A549 (cell line): ENCODE measurements around the gene DMRTC2. TPM values are rescaled to one million over a fixed set of nuclear protein-coding genes. Genes with fewer than 3 reads are reported as not detected.
A peak's percentile ranks its signal among the peaks of the same experiment; 100 is the strongest.

ENCODE experiments used
- ATAC-seq, 2 experiments: fragments of 200-7000 bp in 1 of 2; fragments of >200 bp in 1 of 2; cut with Nextera tagmentation in 1 of 2; cut with Tn5 transposase in 1 of 2; 3 replicates each; pipeline versions ENCODE4 v1.8.0 to v1.9.1; 2018 to 2020; ENCODE audit warnings: mild to moderate bottlenecking in 1 of 2, moderate library complexity in 1 of 2
- CTCF ChIA-PET: fragments of 300-600 bp; sonication (Branson Sonifier 250); formaldehyde crosslinking; extraction: SDS; loops from one replicate; lab custom pipeline; 2021; ENCODE audit warnings: antibody characterized with exemption, inconsistent platforms; lab: Yijun Ruan, JAX
- POLR2A ChIA-PET: fragments of 350-600 bp; formaldehyde crosslinking; extraction: SDS; loops from one replicate; lab custom pipeline; 2021; ENCODE audit warnings: antibody characterized with exemption, inconsistent platforms; lab: Yijun Ruan, JAX
- DNase-seq, 2 experiments: peaks; one replicate each; pipeline versions ENCODE4 v3.0.0 to v3.0.0-alpha.2; 2011 to 2016; ENCODE audit warnings: low read depth in 1 of 2, low spot score in 1 of 2
- FAIRE-seq: peaks from 2 replicates; lab custom pipeline; 2011; peaks lifted over from hg19 to GRCh38; lab: Jason Lieb, UNC
- H3K27ac ChIP-seq, 2 experiments: fragments of >200 bp; sonication (Bioruptor Twin); formaldehyde crosslinking; 3 replicates each; pipeline ENCODE4 v1.5.1; 2016 to 2017
- H3K4me1 ChIP-seq: fragments of >200 bp; sonication (Bioruptor Twin); formaldehyde crosslinking; 3 replicates; pipeline ENCODE4 v1.6.1; 2016
- H3K4me2 ChIP-seq: fragments of >200 bp; sonication (Bioruptor Twin); formaldehyde crosslinking; 3 replicates; pipeline ENCODE4 v1.6.1; 2016
- H3K4me3 ChIP-seq: fragments of >200 bp; sonication (Bioruptor Twin); formaldehyde crosslinking; 3 replicates; pipeline ENCODE4 v1.5.1; 2016
- H3K9me3 ChIP-seq: fragments of >200 bp; sonication (Bioruptor Twin); formaldehyde crosslinking; 3 replicates; pipeline ENCODE4 v1.6.1; 2016
- CBX2 ChIP-seq: fragments of 200-600 bp; sonication (generic); IDR thresholded peaks from 2 replicates; pipeline ENCODE4 v1.6.1; 2016; ENCODE audit warnings: low read depth, mild to moderate bottlenecking, borderline replicate concordance
- CBX8 ChIP-seq: fragments of 200-600 bp; sonication (generic); IDR thresholded peaks from 2 replicates; pipeline ENCODE4 v1.6.1; 2016
- CHD2 ChIP-seq: fragments of 150-350 bp; IDR thresholded peaks from 2 replicates; pipeline ENCODE4 v1.6.1; 2014; ENCODE audit warnings: low read length; ENCODE audit not compliant: partially characterized antibody
- FOSL2 ChIP-seq, 2 experiments: fragments of 450-650 bp in 1 of 2; fragments of >200 bp in 1 of 2; sonication (Bioruptor Twin) in 1 of 2; formaldehyde crosslinking; IDR thresholded peaks; 2 replicates each; pipeline versions ENCODE4 v1.5.0 to v1.6.1; 2016 to 2020; ENCODE audit warnings: mild to moderate bottlenecking in 1 of 2, moderate library complexity in 1 of 2
- FOXS1 ChIP-seq: fragments of 250-450 bp; sonication (Bioruptor Pico); IDR thresholded peaks from 2 replicates; pipeline ENCODE4 v1.5.0; 2020; ENCODE audit warnings: mild to moderate bottlenecking, moderate library complexity
- GATA3 ChIP-seq: IDR thresholded peaks from 2 replicates; pipeline ENCODE4 v1.6.1; 2012; ENCODE audit warnings: borderline replicate concordance
- HOXA7 ChIP-seq: fragments of 250-450 bp; sonication (Bioruptor Pico); IDR thresholded peaks from 2 replicates; pipeline ENCODE4 v1.5.0; 2020; ENCODE audit warnings: mild to moderate bottlenecking, moderate library complexity
- HOXB5 ChIP-seq: fragments of 250-450 bp; sonication (Bioruptor Pico); IDR thresholded peaks from 2 replicates; pipeline ENCODE4 v1.5.0; 2020; ENCODE audit warnings: mild to moderate bottlenecking, moderate library complexity
- JUNB ChIP-seq: fragments of >200 bp; sonication (Bioruptor Twin); formaldehyde crosslinking; IDR thresholded peaks from 2 replicates; pipeline ENCODE4 v1.6.1; 2016
- MYC ChIP-seq: IDR thresholded peaks from 2 replicates; pipeline ENCODE4 v1.6.1; 2012; ENCODE audit warnings: mild to moderate bottlenecking, inconsistent platforms, low read length, improper control_type of control experiment, borderline replicate concordance
- NR3C1 ChIP-seq: fragments of >200 bp; sonication (Bioruptor Twin); formaldehyde crosslinking; IDR thresholded peaks from 3 replicates; pipeline ENCODE4 v1.6.1; 2017
- PHF8 ChIP-seq: fragments of 200-600 bp; sonication (generic); IDR thresholded peaks from 2 replicates; pipeline ENCODE4 v1.6.1; 2016; ENCODE audit warnings: low read depth, mild to moderate bottlenecking, antibody characterized with exemption, moderate library complexity, borderline replicate concordance
- RARB ChIP-seq: fragments of 250-450 bp; sonication (Bioruptor Pico); IDR thresholded peaks from 2 replicates; pipeline ENCODE4 v1.8.0; 2021; ENCODE audit warnings: mild to moderate bottlenecking, moderate library complexity
- RFX5 ChIP-seq: fragments of 450-650 bp; IDR thresholded peaks from 2 replicates; pipeline ENCODE4 v1.7.1; 2014; ENCODE audit warnings: antibody characterized with exemption, mild to moderate bottlenecking, moderate library complexity
- RNF2 ChIP-seq: fragments of 200-600 bp; sonication (generic); IDR thresholded peaks from 2 replicates; pipeline ENCODE4 v1.6.1; 2016; ENCODE audit warnings: low read depth, mild to moderate bottlenecking, antibody characterized with exemption, moderate library complexity, borderline replicate concordance
- TP53 ChIP-seq: fragments of 250-450 bp; sonication (Bioruptor Pico); IDR thresholded peaks from 2 replicates; pipeline ENCODE4 v1.5.0; 2021; ENCODE audit warnings: mild to moderate bottlenecking, moderate library complexity
- WGBS: methylation state at CpG from one replicate; pipeline ENCODE4 v1.1.6; 2017; ENCODE audit errors: missing lambda C conversion rate; 5-methylcytosine and 5-hydroxymethylcytosine counted together
- polyA plus RNA-seq, 4 experiments: library from polyadenylated mRNA; depleted of rRNA in 3 of 4; stranded (reverse); fragments of >200 nt; fragmentation: RNase III in 1 of 4; extraction: RNeasy Plus Mini Kit Qiagen cat#74134 plus additional on column Dnase treatment in 1 of 4; gene quantifications; 2 replicates in 3 of 4; 3 replicates in 1 of 4; pipeline ENCODE4 v1.2.3, GENCODE V29; 2011 to 2017
- TF ChIP-seq, protein P1 (sequence below): IDR thresholded peaks from 2 replicates; pipeline ENCODE4 v1.6.1; 2012
- TF ChIP-seq, protein P2 (sequence below): fragments of 250-450 bp; sonication (Bioruptor Pico); IDR thresholded peaks from 2 replicates; pipeline ENCODE4 v1.5.0; 2021; ENCODE audit warnings: mild to moderate bottlenecking, moderate library complexity, borderline replicate concordance
- TF ChIP-seq, protein P3 (sequence below): IDR thresholded peaks from 2 replicates; pipeline ENCODE4 v1.6.1; 2012
- TF ChIP-seq, protein P4 (sequence below): fragments of >200 bp; sonication (Bioruptor Twin); formaldehyde crosslinking; IDR thresholded peaks from 3 replicates; pipeline ENCODE4 v1.5.1; 2016

The DMRTC2 gene
- polyA plus RNA-seq, 2 of the 4 experiments (the other 2 are of a cell fraction), result not detected

DNA sequence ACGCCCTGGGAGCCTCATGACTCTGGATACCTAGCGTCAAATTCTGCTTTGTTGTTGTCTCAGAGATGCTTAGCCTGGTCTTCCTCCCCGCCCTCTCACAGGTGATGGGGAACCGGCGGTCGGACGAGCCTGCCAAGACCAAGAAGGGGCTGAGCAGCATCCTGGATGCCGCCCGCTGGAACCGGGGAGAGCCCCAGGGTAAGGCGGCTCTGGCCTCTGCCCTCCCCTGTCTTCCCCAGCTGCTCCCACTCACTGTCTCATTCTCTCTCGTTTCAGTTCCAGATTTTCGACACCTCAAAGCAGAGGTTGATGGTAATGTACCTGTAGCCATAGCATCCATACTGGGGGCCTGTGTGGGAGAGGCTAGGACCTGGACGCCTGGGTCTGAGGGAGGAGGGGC is 49.5 kb downstream of the DMRTC2 start:
- Histone ChIP-seq H3K4me2 (no peak overlapping the region), H3K4me3 (no peak overlapping the region), H3K27ac (no peak overlapping the region)
- WGBS, result 84% methylated on average over 14 of the region's 14 CpGs
- no peak for DNase-seq
- no peak for FAIRE-seq
- ATAC-seq, result peak in 1 of 2 experiments; percentile 3; a peak in 3 of 6 replicates
- CTCF ChIA-PET, result interaction anchor here (0.5 to 2.7 kb wide), 5 partner anchors 11 to 1080 kb away, joined by 3 to 18 read pairs (median 3); no protein-coding TSS in a partner anchor
- no peak for TF ChIP-seq CBX8
- TF ChIP-seq TP53 (CRISPR knock-in tag), result no peak
- no peak for TF ChIP-seq RFX5
- no peak for TF ChIP-seq GATA3
- no peak for TF ChIP-seq RNF2
- no peak for TF ChIP-seq FOSL2 (IDR thresholded peaks at IDR 0.05)
- TF ChIP-seq FOSL2 (CRISPR knock-in tag; IDR thresholded peaks at IDR 0.05), result no peak
- TF ChIP-seq HOXB5, result no peak
- TF ChIP-seq NR3C1, result no peak
- no peak for TF ChIP-seq JUNB
- TF ChIP-seq CHD2, result no peak
- no peak for TF ChIP-seq PHF8
- TF ChIP-seq, protein P1, sequence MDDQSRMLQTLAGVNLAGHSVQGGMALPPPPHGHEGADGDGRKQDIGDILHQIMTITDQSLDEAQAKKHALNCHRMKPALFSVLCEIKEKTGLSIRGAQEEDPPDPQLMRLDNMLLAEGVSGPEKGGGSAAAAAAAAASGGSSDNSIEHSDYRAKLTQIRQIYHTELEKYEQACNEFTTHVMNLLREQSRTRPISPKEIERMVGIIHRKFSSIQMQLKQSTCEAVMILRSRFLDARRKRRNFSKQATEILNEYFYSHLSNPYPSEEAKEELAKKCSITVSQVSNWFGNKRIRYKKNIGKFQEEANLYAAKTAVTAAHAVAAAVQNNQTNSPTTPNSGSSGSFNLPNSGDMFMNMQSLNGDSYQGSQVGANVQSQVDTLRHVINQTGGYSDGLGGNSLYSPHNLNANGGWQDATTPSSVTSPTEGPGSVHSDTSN, result no peak
- TF ChIP-seq, protein P2, sequence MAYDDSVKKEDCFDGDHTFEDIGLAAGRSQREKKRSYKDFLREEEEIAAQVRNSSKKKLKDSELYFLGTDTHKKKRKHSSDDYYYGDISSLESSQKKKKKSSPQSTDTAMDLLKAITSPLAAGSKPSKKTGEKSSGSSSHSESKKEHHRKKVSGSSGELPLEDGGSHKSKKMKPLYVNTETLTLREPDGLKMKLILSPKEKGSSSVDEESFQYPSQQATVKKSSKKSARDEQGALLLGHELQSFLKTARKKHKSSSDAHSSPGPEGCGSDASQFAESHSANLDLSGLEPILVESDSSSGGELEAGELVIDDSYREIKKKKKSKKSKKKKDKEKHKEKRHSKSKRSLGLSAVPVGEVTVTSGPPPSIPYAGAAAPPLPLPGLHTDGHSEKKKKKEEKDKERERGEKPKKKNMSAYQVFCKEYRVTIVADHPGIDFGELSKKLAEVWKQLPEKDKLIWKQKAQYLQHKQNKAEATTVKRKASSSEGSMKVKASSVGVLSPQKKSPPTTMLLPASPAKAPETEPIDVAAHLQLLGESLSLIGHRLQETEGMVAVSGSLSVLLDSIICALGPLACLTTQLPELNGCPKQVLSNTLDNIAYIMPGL (CRISPR knock-in tag), result no peak
- no peak for TF ChIP-seq HOXA7 (CRISPR knock-in tag)
- TF ChIP-seq CBX2, result no peak
- no peak for TF ChIP-seq MYC
- TF ChIP-seq RARB (CRISPR knock-in tag), result no peak
- TF ChIP-seq, protein P3, sequence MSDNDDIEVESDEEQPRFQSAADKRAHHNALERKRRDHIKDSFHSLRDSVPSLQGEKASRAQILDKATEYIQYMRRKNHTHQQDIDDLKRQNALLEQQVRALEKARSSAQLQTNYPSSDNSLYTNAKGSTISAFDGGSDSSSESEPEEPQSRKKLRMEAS, result no peak
- no peak for TF ChIP-seq FOXS1 (CRISPR knock-in tag)
- TF ChIP-seq, all 56 proteins: peak for 0
- POLR2A ChIA-PET, result no interaction called here
- Histone ChIP-seq H3K9me3 (no peaks in the 10 kb centered on the region), H3K4me1 (peaks cover 14% of the 10 kb centered on the region; the same call in 2 of the 3 replicates)

DNA sequence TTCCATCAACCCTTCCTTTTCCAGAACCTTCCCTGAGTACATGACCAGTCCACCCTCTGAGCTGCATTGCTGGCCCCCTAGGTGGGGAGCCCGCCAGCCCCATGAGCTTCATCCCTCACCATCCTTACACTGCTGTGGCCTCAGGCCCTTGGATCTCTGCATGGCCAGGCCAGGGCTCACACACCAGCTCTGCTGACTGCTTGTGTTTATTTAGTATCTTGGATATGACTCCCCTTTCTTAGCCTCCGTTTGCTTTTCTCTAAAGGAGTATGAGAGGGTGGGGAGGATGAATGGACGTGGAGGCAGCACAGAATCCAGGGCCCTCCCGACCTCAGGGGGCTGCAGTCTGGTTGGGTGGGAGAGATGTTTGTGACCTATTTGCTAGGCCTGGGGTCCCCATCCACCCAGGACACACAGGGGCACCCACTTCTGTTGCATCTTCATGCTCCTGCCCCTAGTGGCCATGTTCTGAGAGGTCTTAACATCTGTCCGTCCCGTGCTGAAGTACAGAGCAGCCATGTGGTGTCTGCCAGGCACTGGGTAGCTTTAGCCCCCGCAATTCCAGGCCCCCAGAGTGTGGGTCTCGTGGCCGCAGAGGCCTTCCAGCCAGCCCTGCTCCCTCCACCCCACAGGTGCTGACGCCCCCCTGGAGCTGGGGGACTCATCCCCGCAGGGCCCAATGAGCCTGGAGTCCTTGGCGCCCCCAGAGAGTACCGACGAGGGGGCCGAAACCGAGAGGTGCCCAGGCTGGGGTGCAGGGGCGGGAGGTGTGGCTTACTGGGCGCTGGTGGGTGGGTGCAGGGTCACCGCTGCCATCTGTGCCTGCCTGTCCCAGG is 51.1 kb downstream of the DMRTC2 start:
- CTCF ChIA-PET, result interaction anchor here (0.5 to 2.7 kb wide), 20 partner anchors 9 to 1709 kb away, joined by 3 to 18 read pairs (median 3); no protein-coding TSS in a partner anchor
- Histone ChIP-seq H3K27ac (peak overlapping the region in 1 of 2 experiments; percentile 52; a peak in 2 of 6 replicates), H3K4me3 (no peak overlapping the region), H3K9me3 (no peaks in the 10 kb centered on the region), H3K4me1 (peaks cover 14% of the 10 kb centered on the region; the same call in 2 of the 3 replicates), H3K4me2 (no peak overlapping the region)
- FAIRE-seq (peak; percentile 82), DNase-seq (peak; percentile 72 to 79), ATAC-seq (peak; percentile 77 to 89)
- POLR2A ChIA-PET, result interaction anchor here (0.7 to 1.0 kb wide), 2 partner anchors 23 to 36 kb away, joined by 3 to 5 read pairs; partner anchors contain the start of gene RPS19
- WGBS, result 81% methylated on average over 19 of the region's 19 CpGs
- TF ChIP-seq, protein P4, sequence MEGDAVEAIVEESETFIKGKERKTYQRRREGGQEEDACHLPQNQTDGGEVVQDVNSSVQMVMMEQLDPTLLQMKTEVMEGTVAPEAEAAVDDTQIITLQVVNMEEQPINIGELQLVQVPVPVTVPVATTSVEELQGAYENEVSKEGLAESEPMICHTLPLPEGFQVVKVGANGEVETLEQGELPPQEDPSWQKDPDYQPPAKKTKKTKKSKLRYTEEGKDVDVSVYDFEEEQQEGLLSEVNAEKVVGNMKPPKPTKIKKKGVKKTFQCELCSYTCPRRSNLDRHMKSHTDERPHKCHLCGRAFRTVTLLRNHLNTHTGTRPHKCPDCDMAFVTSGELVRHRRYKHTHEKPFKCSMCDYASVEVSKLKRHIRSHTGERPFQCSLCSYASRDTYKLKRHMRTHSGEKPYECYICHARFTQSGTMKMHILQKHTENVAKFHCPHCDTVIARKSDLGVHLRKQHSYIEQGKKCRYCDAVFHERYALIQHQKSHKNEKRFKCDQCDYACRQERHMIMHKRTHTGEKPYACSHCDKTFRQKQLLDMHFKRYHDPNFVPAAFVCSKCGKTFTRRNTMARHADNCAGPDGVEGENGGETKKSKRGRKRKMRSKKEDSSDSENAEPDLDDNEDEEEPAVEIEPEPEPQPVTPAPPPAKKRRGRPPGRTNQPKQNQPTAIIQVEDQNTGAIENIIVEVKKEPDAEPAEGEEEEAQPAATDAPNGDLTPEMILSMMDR, result peak; percentile 45
- TF ChIP-seq, protein P3, result 0 out of 2 replicates have a peak, but pooled peaks have one; percentile 42
- no peak for TF ChIP-seq MYC
